Forelimb muscle (tissue), 1 donor: ENCODE measurements around the gene FGF3. TPM values are rescaled to one million over a fixed set of nuclear protein-coding genes. Genes with fewer than 3 reads are reported as not detected.

Experiments
- DNase-seq: peaks from one replicate; pipeline ENCODE4 v3.0.0-alpha.2; 2013; ENCODE audit warnings: low read depth
- polyA plus RNA-seq: library from polyadenylated mRNA; unstranded; fragments of 120-200 nt; gene quantifications from one replicate; pipeline ENCODE4 v1.2.1, GENCODE V29; 2013; ENCODE audit not compliant: insufficient read length

FGF3 gene
- polyA plus RNA-seq, 1 donor = not detected

DNA sequence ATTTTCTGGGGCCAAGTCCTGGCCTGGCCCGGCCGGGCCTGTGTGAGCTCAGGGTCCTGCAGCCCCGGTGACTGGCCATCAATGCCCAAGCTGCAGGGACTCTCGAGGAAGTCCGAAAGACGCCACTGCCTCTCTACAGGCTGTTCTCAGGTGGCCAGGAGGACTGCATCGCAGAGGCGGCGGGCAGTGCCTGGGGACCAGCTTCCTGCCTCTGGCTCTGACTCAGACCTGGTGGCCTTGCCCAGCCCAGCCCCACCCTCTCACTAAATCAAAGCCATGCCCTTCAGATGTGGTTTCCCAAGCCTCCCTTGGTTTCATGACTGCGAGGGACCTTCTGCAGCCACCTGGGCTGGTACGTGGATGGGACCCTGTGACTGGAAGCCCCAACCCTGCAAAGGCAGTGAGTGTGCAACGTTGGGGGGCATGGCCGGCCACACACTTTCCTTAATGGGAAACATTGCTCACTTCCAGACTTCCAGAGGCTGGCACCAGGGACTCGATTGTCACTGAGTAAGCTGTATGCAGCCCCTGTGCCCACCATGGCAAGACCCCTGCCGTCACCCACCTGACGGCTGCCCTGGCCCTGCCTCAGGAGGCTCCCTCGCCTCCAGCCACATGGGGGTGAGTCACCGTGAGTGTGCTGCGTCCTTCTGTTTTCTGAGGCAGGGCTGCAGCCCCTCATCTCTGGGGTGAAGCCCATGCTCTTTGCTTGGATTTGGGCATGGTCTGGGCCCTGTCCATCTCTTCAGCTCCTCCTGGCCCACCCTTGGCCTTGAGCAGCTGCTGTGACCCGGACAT, 6.0 kb upstream of the FGF3 start:
- DNase-seq = no peak

DNA sequence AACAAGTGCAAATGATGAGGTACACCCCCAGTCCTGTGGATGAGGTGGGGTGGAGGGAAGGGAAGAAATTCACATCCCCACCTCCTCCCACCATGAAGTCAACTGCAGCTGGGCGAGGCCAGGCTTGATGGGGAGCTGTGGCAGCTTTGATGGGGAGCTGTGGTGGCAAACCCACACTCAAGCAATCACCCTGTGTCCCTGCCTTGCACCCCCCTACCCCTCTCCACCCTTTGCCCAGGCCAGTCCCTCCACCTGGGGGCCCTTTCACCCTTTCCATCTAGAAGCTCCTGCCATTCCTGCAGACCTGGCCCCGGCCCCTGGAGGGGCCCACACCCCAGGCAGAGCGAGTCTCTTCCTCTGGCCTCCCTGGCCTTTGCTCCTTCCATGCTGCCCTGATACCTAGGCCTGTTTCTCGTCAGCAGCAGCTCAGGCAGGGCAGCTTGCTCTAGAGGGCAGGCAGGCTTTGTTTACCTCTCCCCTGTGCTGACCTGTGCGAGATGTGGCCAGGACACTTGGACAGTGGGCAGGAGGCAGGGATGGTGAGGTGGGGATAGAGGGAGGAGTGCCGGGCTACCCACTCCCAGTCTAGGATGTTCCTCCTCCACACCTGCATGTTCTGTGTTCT, 4.5 kb upstream of the FGF3 start:
- no peak for DNase-seq

DNA sequence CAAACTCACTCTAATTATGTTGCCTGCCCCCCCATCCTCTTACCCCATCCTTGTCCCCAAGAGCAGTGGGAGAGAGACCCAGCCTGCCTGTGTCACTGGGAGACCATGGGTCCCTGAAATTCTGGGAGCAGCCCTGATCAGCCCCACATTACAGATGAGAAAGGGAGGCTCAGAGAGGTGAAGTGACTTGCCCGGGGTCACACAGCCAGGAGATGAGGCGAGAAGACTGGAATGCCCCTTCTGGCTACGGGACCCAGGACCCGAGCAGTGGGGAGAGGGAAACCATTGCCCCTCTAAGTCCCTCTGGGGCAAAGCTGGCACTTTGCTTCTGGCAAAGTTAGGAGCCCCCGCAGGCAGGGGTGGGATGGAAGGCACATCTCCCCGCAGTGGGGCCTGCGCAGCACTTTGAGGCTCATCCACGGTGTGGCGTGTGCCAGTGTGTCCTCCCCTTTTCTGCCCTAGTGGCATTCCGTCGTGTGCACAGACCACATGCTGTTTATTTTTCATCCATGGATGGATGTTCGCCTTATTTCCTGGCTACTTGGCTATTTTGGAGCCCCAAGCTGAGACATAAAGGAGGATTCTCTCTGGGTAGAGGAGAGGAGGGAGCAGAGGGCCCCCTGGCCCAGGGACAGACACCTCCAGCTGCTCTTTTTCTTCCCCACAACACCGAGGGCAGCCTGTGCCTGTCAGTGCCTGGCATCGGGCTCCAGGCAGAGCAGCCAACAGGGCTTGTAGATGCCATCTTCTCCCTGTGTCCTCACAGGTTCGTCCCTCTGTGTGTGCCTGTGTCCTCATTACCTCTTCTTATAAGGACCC, 3.7 kb upstream of the FGF3 start:
- DNase-seq = no peak

DNA sequence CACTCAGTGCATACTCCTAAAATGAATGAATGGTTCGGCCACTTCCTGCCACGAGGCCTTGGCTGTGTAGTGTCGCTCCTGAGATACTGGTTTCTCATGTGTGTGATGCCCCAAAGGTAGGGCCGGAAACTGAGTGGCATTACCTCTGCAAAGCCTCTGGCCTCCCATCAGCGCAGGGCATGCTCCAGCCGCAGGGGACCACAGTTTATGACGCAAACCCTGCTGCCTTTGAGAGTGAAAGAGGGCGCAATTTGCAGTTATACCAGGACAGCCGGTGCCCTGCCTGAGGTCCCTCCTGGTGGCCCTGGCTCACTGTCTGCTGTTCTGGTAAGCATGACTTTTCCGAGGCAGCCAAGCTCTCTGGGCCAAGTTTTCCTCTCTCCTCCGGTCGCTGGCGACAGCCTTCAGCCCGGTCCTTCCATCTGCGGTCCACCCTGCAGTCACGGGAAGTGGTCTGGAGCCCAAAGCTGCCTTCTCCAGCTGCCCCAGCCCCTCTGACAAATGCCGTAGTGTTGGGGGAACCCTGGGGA, 2.4 kb upstream of the FGF3 start:
- no peak for DNase-seq

DNA sequence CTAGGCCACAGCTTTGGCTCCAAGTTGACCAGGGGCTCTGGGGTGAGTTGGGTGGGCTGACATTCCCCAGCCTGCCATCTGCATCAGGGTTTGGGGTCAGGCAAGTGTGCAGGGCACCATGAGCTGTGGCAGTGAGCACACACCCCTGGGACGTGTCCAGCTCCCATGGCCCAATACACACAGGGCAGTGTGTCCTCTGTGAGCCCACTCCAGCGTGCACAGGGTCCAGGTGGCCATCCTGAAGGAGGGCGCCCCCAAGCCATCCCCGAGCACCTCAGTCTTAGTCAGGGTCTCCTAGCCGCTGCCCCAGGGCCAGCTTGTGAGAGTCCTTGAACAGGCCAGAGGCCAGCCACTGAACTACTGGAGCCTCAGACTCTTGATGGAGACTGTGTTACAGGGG, 1.2 kb upstream of the FGF3 start:
- DNase-seq = no peak

DNA sequence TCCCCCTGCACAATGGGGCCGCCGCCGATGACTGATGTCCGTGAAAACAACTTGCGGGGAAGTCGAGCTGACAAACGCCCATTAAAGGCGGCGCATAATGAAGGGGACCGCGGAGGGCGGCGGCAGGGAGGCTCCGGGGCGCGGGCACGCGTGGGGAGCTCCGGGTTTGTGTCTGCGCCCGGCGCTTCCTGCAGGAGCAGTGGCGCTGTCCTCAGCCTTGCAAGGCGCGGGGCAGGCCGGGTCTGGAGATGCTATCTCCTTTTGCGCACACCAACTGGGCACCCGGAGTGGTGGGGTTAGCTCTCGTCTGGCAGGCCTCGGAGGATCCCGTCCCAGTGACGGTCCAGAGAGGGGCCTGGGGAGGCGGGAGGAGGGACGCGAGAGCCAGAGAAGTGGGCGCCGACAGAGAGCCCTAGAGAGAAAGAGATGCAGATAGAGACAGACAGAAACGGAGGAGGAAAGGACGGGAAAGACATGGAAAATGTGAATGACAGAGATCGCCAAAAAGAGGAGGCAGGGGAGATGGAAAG, 390 bp upstream of the FGF3 start:
- no peak for DNase-seq

DNA sequence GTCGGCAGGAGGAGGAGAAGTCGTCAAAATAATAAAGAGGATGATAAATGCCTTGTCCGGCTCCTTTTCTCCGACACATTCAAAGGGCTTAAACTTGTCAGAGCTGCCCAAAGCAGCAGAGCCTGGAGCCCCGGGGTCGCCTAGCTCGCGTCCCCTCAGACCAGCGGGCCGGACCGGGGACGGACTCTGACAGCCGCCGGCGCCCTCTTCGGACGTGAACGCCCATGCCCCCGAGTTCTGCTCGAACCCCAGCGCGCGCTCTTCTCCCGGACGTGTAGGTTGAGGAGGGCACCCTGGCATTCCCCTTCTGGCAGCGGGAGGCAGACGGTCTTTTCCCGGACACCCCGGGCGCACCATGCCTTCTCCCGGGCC, 999 bp downstream of the FGF3 start:
- no peak for DNase-seq

DNA sequence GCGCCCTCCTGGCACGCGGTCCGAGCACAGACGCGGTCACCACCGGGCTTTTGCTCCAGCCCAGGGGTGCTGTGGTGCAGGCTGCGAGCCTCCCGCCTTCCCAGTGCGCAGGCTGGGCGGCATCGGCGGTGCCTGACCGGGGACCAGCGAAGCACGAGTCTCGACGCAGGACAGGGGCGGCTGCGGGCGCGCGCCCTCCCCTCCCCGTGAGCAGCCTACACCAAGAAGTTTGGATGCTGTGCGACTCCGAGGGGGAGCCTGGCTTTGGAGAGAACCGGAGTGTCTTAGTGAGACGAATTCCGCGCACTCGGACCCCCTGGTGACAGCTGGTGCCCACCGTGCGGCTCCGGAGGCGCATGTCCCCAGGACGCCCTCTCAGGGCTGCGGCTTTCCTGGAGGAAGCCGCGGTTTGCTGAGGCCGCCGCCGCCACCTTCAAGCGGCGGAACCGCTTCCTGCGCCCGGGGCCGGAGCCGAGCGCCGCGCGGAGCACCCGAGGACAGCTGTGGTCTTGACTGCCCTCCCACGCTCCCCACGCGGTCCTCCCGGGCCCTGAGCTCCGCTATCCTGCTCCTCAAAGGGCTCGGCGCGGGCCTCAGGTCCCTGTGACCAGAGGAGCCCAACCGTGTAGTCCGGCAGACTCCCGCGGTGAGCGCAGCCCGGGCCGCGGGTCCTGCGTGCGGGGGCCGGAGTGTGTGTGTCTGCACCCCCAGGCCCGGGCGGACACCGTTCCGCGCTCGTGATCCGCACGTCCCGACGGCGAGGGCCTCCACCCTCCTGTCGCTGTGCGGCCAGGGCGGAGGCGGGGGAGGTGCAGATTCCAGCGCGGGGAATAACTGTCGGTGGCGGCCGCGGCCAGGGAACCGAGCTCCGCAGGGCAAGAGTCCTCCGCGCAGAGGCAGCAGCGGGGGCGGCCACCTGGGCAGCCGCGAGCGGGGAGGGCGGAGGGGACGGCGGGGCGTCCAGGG, 1.7 kb downstream of the FGF3 start:
- DNase-seq = no peak

DNA sequence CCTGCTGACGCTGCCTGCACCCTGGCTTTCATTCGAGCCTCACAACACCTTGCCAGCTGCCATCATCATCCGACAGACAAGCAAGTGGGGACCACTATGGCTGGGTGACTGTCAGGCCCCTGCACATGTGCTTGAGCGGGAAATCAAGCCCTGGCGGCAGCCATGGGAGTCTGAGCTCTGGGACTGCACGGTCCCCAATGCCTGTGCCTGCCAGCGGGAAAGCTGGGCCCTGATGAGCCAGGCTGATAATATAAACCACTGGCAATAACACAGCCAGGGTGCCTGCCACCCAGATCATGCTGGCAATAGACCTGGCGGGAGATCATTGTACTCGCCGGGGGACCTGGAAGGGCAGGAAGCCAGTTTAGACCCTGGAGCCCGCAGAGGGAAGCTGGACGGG, 2.5 kb downstream of the FGF3 start:
- no peak for DNase-seq

DNA sequence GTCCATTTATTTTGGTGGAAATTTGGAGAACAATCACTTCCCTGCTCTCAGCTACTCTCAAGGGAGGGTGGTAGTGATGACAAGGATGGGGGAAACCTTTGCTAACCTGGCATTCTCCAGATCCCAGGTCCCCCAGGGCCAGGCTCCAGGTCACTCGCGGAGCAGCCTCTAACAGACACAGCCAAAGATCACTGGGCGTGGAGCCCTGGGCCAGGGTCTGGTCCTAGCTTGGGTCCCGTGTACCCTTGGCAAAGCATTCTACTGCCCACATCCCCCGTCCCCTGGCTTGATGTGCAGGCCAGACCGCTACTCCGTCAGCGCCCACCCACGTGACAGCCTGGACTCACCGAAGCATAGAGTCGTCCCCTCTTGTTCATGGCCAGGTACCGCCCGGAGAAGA, 3.2 kb downstream of the FGF3 start:
- no peak for DNase-seq

DNA sequence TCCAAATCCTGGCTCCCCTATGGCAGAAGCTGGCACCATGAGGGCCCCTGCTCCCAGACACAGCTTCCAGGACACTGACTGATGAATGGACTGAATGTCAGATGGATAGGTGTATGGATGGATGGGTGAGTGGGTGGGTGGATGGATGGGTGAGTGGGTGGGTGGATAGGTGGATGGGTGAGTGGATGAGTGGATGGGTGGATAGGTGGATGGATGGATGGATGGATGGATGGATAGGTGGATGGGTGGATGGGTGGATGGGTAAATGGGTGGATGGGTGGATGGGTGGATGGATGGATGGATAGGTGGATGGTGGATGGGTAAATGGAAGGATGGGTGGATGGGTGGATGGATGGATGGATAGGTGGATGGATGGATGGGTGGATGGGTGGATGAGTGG, 4.3 kb downstream of the FGF3 start:
- DNase-seq = no peak

DNA sequence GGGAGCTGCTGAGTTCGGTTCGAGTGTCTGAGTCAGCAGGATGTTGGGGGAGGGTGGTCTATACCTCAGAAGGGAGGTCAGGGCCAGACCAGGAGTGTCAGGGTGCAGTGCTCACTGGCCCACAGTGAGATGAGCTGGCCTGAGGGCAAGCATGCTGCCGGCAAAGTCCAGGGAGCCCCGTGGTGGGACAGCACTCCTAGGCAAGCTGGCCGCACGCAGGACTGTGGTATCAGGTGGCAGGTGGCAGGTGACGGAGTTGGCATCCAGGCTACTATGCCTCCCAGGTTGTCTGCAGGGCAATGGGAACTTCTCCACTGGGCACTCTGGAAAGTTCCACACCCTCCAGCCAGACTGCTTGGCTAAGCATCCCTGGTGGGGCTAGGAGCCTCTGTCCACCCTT, 4.8 kb downstream of the FGF3 start:
- DNase-seq = no peak

DNA sequence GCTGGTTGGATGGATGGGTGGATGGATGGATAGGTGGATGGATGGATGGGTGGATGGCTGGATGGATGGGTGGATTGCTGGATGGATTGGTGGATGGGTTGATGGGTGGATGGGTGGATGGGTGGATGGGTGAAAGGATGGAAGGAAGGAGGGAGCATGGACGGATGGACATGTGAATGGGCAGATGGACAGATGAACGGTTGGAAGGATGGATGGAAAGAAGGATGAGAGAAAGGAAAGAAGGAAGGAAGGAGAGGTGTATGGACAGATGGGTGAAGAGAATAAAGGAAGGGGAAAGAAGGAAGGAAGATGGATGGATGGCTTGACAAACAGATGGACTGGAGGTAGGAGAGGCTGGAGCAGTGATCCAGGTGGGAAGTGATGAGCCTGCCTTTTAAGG, 5.4 kb downstream of the FGF3 start:
- no peak for DNase-seq

DNA sequence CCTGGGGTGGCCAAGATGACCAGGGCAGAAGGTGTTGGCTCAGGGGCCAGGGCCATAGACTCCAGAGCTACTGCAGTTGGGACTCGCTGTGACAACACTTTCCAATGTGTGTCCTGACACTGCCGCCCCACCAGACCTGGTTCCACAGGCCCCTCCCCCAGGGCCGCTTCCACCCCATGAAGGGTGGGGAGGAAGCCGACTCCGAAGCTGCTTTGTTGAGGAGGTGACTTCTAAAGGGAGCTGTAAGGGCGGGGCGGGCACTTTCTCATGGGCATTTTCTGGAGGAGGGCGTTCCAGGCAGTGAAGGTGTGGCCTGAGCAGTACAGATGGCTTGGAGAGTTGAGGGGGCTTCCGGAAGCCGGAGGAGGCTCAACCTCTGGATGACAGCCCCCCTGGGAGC, 6.3 kb downstream of the FGF3 start:
- DNase-seq = no peak

DNA sequence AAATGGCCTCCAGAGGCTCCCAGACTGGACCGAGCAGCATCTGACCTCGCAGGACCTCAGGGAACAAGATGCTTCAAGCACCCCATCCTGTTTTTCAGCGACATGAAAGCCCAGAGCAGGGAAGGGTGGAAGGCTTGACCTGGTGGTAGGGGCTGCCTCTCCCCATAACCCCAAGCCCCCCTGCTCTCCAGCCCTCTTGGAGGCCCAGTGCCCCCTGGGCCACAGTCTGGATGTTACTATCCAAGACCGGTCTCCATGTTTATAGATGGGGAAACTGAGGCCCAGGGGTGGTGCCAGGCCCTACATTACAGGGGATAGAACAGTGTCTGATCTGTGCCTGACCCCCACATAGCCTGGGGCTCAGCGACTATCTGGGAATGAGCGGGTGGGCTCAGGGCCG, 7.0 kb downstream of the FGF3 start:
- no peak for DNase-seq

DNA sequence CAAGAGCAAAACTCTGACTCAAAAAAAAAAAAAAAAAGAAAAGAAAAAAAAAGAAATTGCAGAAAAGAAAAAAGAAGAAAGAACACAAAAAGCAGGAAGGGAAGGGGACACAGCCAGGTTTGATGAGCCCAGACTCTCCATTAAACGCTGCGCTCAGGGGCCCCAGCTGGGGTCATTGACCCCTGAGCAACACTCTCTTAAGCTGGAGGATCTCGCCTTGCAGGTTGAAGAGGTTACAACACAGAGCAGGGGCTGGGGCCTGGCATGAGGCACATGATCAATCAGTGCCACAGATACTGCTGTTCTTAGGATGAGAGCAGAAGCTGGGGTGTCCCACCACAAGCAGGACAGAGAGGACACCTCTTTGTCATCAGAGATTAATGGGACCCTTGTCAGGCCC, 7.8 kb downstream of the FGF3 start:
- DNase-seq = no peak

DNA sequence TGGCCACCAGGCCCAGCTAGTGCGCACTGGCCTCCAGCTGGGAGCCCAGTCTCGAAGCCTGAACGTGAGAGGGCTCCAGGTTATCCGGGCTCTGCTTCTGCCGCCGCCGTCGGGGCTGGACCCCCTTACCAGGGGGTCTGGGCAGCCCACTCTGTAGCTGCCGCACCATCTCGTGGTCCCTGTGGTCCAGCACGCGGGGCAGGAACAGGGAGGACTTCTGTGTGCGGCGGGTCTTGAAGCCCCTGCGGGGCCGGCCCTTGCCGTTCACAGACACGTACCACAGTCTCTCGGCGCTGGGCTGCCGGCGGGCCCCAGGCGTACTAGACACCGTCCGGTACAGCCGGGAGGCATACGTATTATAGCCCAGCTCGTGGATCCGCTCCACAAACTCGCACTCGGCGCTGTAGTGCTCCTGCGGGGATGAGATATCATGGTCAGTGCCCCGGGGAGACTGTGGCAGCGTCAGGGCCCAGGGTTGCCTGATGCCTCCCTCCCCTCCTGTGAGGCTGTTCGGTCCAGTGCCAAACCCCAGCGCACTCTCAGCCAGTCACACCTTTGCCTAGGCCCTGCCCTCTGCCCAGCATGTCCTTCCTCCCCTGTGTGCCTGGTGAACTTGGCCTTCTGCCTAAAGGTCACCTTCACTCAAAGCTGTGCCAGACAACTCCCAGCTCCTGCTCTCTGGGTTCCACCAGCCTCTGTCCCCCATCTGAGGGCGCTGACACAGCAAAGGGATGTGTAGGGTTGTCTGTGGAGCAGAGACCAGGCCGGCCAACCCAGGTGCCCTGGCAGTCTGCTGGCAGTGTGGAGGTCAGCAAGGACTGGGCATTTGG, 8.7 kb downstream of the FGF3 start:
- no peak for DNase-seq

DNA sequence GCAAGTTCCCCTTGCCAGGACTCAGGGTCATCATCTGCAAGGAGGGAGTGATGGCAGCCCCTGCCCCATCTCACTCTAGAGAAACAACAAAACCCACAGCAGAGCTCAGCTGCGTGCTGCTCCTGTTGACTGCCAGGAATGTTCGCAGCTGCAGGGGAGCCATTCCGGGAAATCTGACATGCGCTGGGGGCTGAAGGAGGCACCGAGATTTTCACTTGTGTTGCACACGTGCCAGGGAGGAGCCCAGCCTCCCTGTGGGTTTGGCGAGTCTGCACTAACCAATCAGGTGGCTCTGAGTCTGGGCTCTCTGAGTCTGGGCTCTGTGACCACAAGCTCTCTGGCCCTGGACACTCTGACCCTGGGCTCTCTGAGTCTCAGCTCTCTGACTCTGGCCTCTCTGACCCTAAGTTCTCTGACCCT, 10.5 kb downstream of the FGF3 start:
- DNase-seq = no peak

DNA sequence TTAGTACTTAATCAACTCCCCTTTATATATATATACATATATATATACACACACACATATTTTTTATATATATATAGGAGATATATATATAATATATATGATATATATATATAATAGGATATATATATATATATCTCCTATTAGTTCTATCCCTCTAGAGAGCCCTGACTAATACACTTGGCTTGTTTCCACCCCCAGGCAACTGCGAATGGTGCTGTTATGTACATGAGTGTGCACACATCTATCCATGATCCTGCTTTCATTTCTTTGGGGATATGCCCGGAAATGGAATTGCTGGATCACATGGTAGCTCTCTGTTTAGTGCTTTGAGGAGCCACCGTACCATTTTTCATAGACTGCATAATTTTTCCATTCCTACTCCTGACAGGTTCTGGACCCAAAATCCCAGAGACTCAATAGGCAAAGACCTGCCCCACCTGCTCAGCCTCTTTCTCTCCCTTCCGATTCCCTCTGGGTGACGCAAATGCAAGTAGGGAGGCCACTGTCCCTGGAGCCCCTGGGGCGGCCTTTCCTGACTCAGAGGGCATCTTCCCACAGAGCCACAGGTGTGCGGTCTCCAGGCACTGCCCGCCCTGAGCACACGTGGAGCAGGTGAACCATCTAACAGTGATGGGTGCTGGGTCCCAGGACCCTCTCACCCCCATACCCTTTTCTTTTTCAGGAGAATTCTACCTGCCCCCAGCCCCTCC, 12.0 kb downstream of the FGF3 start:
- no peak for DNase-seq
